H54 (cell line): ENCODE data around the gene ATP6V0E1.
"Not testable (repeated sequence)": the region's sequence is repeated elsewhere in the genome, so short reads cannot be mapped to it uniquely, and the experiment has no call there.

Source experiments
- DNase-seq: peaks from one replicate; pipeline ENCODE4 v3.0.0; 2011; ENCODE audit warnings: low spot score, mixed read lengths; ENCODE audit not compliant: insufficient read length
- FAIRE-seq: peaks from 3 replicates; lab custom pipeline; 2011; peaks lifted over from hg19 to GRCh38; lab: Jason Lieb, UNC
- POLR2A ChIP-seq: IDR thresholded peaks from 2 replicates; pipeline ENCODE4 v1.6.1; 2011; ENCODE audit warnings: low read depth, mild to moderate bottlenecking, low read length

The ATP6V0E1 gene

GRCh38 chr5:173050791-173051190, 67.2 kb downstream of the ATP6V0E1 start:
- TF ChIP-seq POLR2A, result no peak
- no peak for FAIRE-seq
- DNase-seq, result no peak

DNA sequence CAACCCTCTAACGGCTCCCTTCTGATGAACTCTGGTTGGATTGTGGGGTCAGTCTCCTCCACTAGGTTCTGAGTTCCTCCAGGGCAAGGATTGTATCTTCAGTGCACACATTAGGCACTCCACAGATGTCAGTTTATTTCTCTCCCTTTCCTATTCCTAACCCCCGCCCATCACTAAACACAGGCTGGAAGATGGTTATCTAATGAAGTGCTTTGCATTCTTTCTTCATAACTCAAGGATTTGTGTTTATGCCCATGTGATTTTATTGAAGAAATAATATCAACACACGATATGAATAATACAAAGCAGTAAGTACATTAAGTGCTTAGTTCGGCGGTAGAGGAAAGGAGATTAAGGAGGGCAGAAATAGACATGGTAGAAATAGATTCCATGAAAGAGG, 68.2 kb downstream of the ATP6V0E1 start:
- FAIRE-seq, result no peak
- no peak for DNase-seq
- TF ChIP-seq POLR2A, result no peak

GRCh38 chr5:173053041-173053440, 69.5 kb downstream of the ATP6V0E1 start:
- DNase-seq (no peak), FAIRE-seq (no peak)
- TF ChIP-seq POLR2A, result no peak

- DNase-seq, result no peak
- FAIRE-seq, result no peak
- TF ChIP-seq POLR2A, result no peak
These were observed 71.6 kb downstream of the ATP6V0E1 start for GRCh38 chr5:173055042-173055721.

- DNase-seq (no peak), FAIRE-seq (no peak)
- no peak for TF ChIP-seq POLR2A
These were observed 72.1 kb downstream of the ATP6V0E1 start for GRCh38 chr5:173055722-173055982.

GRCh38 chr5:173055983-173056782, 72.6 kb downstream of the ATP6V0E1 start, which contains the start of gene CREBRF:
TSS of gene CREBRF (plus strand) at chr5:173056352. CDS start at chr5:173080776, 24,424 bp downstream.
- FAIRE-seq (peak; percentile 33), DNase-seq (peak; percentile 90)
- peak; percentile 51 for TF ChIP-seq POLR2A

DNA sequence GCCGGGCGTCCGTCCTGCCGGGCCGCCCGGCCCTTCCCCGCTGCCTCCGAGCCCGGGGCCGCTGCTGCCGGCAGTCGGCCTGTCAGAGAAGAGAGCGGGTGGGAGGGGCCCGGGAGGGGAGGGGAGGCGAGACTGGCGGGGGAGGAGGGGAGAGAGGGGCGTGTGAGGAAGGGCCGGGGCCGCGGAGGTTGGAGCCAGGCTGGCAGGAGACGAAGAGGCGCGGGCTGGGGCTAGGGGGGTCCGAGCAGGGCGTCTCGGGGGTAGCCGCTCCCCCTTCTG, 73.2 kb downstream of the ATP6V0E1 start:
- no peak for TF ChIP-seq POLR2A
- peak; percentile 42 for DNase-seq
- FAIRE-seq, result no peak

GRCh38 chr5:173057062-173057924, 73.7 kb downstream of the ATP6V0E1 start:
- FAIRE-seq (peak; percentile 86), DNase-seq (peak; percentile 84)
- peak; percentile 47 for TF ChIP-seq POLR2A

GRCh38 chr5:173062141-173062540, 78.6 kb downstream of the ATP6V0E1 start:
- no peak for FAIRE-seq

GRCh38 chr5:173065155-173065554, 81.6 kb downstream of the ATP6V0E1 start:
- no peak for TF ChIP-seq POLR2A
- no peak for FAIRE-seq
- DNase-seq, result no peak

More at GRCh38 chr5:173062141-173062540, 78.6 kb downstream of the ATP6V0E1 start:
- no peak for TF ChIP-seq POLR2A
- no peak for DNase-seq

GRCh38 chr5:173069671-173070070, 86.1 kb downstream of the ATP6V0E1 start:
- no peak for DNase-seq
- FAIRE-seq, result no peak
- no peak for TF ChIP-seq POLR2A

GRCh38 chr5:173075137-173075843, 91.7 kb downstream of the ATP6V0E1 start:
- no peak for TF ChIP-seq POLR2A
- DNase-seq, result no peak
- FAIRE-seq, result no peak

GRCh38 chr5:173075970-173076369, 92.4 kb downstream of the ATP6V0E1 start:
- FAIRE-seq, result no peak
- no peak for TF ChIP-seq POLR2A
- DNase-seq, result no peak

- FAIRE-seq, DNase-seq: not testable (repeated sequence)
These were observed 92.9 kb downstream of the ATP6V0E1 start for GRCh38 chr5:173076471-173076870.
